K562 (cell line): ENCODE data around the gene GAPT. TPM values are rescaled to one million over a fixed set of nuclear protein-coding genes. Genes with fewer than 3 reads are reported as not detected.

Experiments
- MEIS2 ChIP-seq: fragments of 450-650 bp; IDR thresholded peaks from 2 replicates; pipeline ENCODE4 v1.6.1; 2014; ENCODE audit warnings: mild to moderate bottlenecking; ENCODE audit not compliant: partially characterized antibody
- polyA plus RNA-seq, 8 experiments: library from polyadenylated mRNA; depleted of rRNA in 4 of 8; stranded (reverse) in 5 of 8; unstranded in 3 of 8; fragments of >200 nt; fragmentation: Nextera tagmentation in 2 of 8; fragmentation: Illumina TruSeq in 1 of 8; extraction: Ambion mirVana in 2 of 8; extraction: Trizol in 1 of 8; gene quantifications; 2 replicates each; pipeline versions ENCODE4 v1.2.1 to v1.2.3, GENCODE V29; 2011 to 2014; ENCODE audit warnings: inconsistent platforms in 1 of 8, missing spikeins in 1 of 8
- total RNA-seq, 7 experiments: library from RNA; depleted of rRNA in 6 of 7; stranded (reverse); fragments of >200 nt in 6 of 7; fragmentation: Illumina TruSeq in 2 of 7; extraction: Trizol in 2 of 7; gene quantifications; 2 replicates each; pipeline versions ENCODE4 v1.2.1 to v1.2.3, GENCODE V29; 2011 to 2021; ENCODE audit warnings: low replicate concordance in 1 of 7
- TF ChIP-seq, protein P1 (sequence below), 2 experiments: fragments of 450-650 bp; formaldehyde crosslinking in 1 of 2; IDR thresholded peaks; 2 replicates each; pipeline versions ENCODE4 v1.4.0 to v1.6.1; 2014 to 2020; ENCODE audit warnings: mild to moderate bottlenecking in 2 of 2, borderline replicate concordance in 1 of 2, low read depth in 1 of 2

GAPT gene
- total and polyA plus RNA-seq, 9 of the 15 experiments (the other 6 are each of a cell fraction or from before 2014, with no cell fraction given) = not detected

DNA sequence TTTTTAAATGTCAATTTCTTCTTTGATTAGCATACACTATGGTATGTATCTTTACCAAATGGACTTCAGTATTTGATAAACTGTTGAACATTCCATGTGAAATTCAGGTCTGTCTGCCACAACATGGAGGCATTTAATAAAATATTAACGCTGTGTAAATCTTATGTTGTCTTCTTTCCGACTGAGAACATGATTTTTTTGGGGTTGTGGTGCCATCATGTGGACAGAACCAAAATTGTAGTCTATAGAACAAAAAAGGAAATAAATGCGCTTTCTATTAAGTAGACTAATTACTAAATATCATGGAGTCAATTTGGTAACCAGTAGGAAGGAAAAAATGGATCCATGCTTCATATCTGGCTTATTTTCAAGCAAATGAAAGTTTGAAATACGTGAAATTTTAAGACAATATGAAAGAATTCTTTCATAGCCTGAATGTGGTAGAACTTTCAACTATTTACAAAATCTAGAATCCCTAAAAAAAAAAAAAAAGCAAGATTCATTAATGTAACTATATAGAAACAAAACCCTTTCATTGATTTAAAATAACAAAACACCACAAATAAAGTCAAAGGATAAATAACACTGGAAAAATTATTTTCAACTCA is 28.5 kb upstream of the GAPT start (continued):
- TF ChIP-seq, protein P1, sequence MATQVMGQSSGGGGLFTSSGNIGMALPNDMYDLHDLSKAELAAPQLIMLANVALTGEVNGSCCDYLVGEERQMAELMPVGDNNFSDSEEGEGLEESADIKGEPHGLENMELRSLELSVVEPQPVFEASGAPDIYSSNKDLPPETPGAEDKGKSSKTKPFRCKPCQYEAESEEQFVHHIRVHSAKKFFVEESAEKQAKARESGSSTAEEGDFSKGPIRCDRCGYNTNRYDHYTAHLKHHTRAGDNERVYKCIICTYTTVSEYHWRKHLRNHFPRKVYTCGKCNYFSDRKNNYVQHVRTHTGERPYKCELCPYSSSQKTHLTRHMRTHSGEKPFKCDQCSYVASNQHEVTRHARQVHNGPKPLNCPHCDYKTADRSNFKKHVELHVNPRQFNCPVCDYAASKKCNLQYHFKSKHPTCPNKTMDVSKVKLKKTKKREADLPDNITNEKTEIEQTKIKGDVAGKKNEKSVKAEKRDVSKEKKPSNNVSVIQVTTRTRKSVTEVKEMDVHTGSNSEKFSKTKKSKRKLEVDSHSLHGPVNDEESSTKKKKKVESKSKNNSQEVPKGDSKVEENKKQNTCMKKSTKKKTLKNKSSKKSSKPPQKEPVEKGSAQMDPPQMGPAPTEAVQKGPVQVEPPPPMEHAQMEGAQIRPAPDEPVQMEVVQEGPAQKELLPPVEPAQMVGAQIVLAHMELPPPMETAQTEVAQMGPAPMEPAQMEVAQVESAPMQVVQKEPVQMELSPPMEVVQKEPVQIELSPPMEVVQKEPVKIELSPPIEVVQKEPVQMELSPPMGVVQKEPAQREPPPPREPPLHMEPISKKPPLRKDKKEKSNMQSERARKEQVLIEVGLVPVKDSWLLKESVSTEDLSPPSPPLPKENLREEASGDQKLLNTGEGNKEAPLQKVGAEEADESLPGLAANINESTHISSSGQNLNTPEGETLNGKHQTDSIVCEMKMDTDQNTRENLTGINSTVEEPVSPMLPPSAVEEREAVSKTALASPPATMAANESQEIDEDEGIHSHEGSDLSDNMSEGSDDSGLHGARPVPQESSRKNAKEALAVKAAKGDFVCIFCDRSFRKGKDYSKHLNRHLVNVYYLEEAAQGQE (IDR thresholded peaks at IDR 0.05; ENCODE audit: borderline replicate concordance) = peak; percentile 53; the same call in 1 of the 2 replicates
- TF ChIP-seq, protein P1 (CRISPR knock-in tag; IDR thresholded peaks at IDR 0.05; ENCODE audit: low read depth) = no peak
- no peak for TF ChIP-seq MEIS2
